KOPT-K1 (cell line): Measurements from ENCODE around the gene KIF13A.
"Not testable (repeated sequence)": the region's sequence is repeated elsewhere in the genome, so short reads cannot be mapped to it uniquely, and the experiment has no call there.

Experiments used
- H3K27ac ChIP-seq: fragments of 200-600 bp; sonication (generic); 2 replicates; pipeline ENCODE4 v1.5.1; 2016; ENCODE audit warnings: antibody characterized with exemption, mild to moderate bottlenecking, low read depth, low read length; ENCODE audit not compliant: poor library complexity, severe bottlenecking
- H3K36me3 ChIP-seq: fragments of 200-600 bp; sonication (generic); 2 replicates; pipeline ENCODE4 v1.5.1; 2017; ENCODE audit warnings: antibody characterized with exemption, mild to moderate bottlenecking, low read length, moderate library complexity; ENCODE audit not compliant: insufficient read depth
- H3K9me3 ChIP-seq: fragments of 200-600 bp; sonication (generic); 2 replicates; pipeline ENCODE4 v1.5.1; 2017; ENCODE audit warnings: antibody characterized with exemption, low read length, mild to moderate bottlenecking; ENCODE audit not compliant: insufficient read depth, poor library complexity, severe bottlenecking

KIF13A gene

DNA sequence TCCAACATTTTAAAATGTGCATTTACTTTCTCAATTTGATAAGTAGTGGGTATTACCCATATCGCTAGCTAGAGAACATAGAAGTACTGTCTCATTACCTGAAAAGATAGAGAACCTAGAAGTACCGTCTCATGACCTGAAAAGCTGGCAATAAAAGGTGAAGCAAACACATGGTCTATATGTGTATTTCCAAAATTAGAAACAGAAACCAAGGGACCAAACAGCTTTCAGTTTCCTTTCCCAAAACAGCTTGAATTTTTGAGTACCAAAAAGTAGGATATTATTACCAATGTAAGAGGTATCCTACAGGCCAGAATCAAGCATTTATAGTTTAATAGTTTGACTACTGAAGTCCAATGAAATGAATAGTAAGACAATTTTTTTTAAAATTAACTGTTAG is 77.2 kb downstream of the KIF13A start:
- no peak overlapping the region for H3K27ac ChIP-seq
- no peaks in the 10 kb centered on the region for H3K9me3 ChIP-seq
- no peaks in the 10 kb centered on the region for H3K36me3 ChIP-seq

GRCh38 chr6:17908831-17909230 is 78.6 kb downstream of the KIF13A start:
- Histone ChIP-seq H3K9me3 (no peaks in the 10 kb centered on the region), H3K27ac (no peak overlapping the region), H3K36me3 (no peaks in the 10 kb centered on the region)

GRCh38 chr6:17907406-17908229 is 79.8 kb downstream of the KIF13A start:
- H3K27ac ChIP-seq, result no peak overlapping the region

GRCh38 chr6:17905611-17906592 is 81.5 kb downstream of the KIF13A start:
- Histone ChIP-seq H3K9me3 (no peaks in the 10 kb centered on the region), H3K36me3 (no peaks in the 10 kb centered on the region), H3K27ac (no peak overlapping the region)

More at GRCh38 chr6:17907406-17908229, 79.8 kb downstream of the KIF13A start:
- H3K9me3 ChIP-seq, result no peaks in the 10 kb centered on the region
- no peaks in the 10 kb centered on the region for H3K36me3 ChIP-seq

DNA sequence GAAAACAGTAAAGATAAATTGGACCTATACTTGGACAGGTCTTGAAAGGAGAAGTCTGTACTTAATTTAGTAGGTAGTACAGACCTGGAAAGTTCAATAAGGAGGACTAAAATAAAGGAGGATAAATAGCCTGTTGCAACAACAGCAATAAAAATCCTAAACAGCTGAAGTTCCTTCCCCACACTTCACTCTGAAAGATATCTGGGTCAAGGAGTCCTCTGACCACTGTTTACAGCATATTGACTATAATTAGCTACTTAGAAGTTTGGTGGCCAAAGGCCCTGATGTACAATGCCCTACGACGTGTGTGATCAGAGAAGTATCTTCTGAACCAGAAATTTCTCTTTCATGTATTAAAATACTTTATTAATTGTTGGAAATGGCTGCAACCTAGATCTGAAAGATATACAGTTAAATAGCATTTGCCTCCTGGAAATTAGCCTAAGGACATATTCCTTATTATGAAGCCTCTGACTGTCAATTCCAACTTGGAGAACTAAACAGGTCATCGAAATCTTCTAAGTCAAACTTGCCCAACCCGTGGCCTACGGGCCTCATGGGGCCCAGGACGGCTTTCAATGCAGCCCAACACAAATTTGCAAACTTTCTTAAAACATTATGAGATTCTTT is 82.8 kb downstream of the KIF13A start:
- H3K27ac ChIP-seq, result no peak overlapping the region
- no peaks in the 10 kb centered on the region for H3K9me3 ChIP-seq
- no peaks in the 10 kb centered on the region for H3K36me3 ChIP-seq

DNA sequence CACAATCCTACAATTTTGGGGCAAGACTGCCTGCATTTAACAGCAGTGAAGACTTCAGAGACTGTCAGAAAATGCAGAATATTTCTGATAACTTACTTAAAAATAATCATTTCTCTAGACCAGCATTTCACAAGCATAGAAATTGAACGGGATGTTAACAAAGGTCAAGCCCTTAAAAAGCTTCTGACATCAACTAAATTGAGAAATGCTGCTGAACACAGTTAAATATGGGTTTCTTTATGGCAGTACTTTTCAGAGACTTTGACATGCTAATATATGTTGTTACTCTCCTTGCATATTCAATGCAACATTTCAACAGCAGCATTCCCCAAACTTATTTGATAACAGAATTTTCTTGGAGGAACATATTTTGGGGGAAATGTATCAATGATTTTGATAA is 84.5 kb downstream of the KIF13A start:
- Histone ChIP-seq H3K27ac (no peak overlapping the region), H3K36me3 (no peaks in the 10 kb centered on the region), H3K9me3 (no peaks in the 10 kb centered on the region)

DNA sequence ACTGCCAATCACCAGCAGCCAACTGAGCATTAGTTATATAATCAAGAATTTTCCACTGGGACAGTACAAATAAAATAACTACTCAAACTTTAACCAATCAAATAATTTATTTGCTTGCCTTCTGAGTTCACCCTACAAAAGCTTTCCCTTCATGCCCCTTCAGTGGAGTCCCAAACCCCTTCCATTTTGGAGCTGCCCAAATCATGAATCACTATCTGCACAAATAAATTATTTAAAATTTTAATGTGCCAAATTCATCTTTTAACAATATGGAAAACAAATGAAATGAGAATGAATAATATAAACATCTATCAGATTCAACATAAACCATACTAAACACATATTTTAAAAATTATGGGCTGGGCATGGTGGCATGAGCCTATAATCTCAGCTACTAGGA is 85.9 kb downstream of the KIF13A start:
- no peak overlapping the region for H3K27ac ChIP-seq
- H3K9me3 ChIP-seq, result no peaks in the 10 kb centered on the region
- H3K36me3 ChIP-seq, result no peaks in the 10 kb centered on the region

DNA sequence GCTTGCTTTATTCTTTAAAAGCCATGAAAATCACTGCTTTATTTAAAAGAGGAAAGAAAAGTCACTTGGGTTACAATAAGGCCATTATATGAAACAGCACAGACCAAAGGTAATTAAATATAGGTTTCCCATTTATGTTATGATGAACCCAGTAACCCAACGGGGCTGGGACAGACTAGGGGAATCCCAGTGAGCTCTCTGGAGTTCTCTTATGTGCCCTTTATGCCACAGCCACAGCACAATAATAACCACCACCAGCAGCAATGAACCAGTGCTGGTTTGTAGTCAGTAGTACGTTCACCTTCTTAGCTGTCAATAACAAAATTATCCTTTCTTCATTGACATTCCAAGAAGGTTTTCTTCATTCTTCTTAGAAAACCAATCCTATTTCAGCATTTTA is 87.4 kb downstream of the KIF13A start:
- Histone ChIP-seq H3K27ac (no peak overlapping the region), H3K9me3 (peaks cover 8% of the 10 kb centered on the region), H3K36me3 (no peaks in the 10 kb centered on the region)

- H3K36me3 ChIP-seq, result no peaks in the 10 kb centered on the region
- H3K9me3 ChIP-seq, result peaks cover 13% of the 10 kb centered on the region
- H3K27ac ChIP-seq, result no peak overlapping the region
Measured at GRCh38 chr6:17899491-17899890, 87.9 kb downstream of the KIF13A start.

GRCh38 chr6:17897681-17898080 is 89.8 kb downstream of the KIF13A start:
- Histone ChIP-seq H3K27ac (no peak overlapping the region), H3K9me3 (peaks cover 15% of the 10 kb centered on the region), H3K36me3 (no peaks in the 10 kb centered on the region)

- peaks cover 15% of the 10 kb centered on the region for H3K9me3 ChIP-seq
- no peaks in the 10 kb centered on the region for H3K36me3 ChIP-seq
- no peak overlapping the region for H3K27ac ChIP-seq
Measured at GRCh38 chr6:17894905-17895304, 92.5 kb downstream of the KIF13A start.

DNA sequence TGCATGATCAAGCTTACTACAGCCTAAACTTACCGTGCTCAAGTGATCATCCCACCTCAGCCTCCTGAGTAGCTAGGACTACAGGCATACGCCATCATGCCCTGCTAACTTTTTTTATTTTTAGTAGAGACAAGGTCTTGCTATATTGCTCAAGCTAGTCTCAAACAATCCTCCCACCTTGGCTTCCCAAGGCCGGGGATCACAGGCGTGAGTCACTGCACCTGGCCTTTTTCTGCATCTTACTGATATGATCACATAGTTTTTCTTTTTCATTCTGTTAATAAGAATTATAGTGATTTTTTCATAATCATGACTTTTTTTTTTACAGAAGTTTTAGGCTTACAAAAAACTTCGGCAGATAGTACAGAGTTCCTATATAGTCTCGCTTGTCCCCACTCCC is 93.2 kb downstream of the KIF13A start:
- Histone ChIP-seq H3K27ac (no peak overlapping the region), H3K36me3 (no peaks in the 10 kb centered on the region), H3K9me3 (peaks cover 15% of the 10 kb centered on the region)

GRCh38 chr6:17892097-17892686 is 95.2 kb downstream of the KIF13A start:
- H3K27ac ChIP-seq, result no peak overlapping the region
- H3K36me3 ChIP-seq, result no peaks in the 10 kb centered on the region

GRCh38 chr6:17890309-17890708 is 97.1 kb downstream of the KIF13A start:
- no peaks in the 10 kb centered on the region for H3K36me3 ChIP-seq
- H3K27ac ChIP-seq, result no peak overlapping the region
- peaks cover 9% of the 10 kb centered on the region for H3K9me3 ChIP-seq

More at GRCh38 chr6:17892097-17892686, 95.2 kb downstream of the KIF13A start:
- H3K9me3 ChIP-seq, result peaks cover 15% of the 10 kb centered on the region

DNA sequence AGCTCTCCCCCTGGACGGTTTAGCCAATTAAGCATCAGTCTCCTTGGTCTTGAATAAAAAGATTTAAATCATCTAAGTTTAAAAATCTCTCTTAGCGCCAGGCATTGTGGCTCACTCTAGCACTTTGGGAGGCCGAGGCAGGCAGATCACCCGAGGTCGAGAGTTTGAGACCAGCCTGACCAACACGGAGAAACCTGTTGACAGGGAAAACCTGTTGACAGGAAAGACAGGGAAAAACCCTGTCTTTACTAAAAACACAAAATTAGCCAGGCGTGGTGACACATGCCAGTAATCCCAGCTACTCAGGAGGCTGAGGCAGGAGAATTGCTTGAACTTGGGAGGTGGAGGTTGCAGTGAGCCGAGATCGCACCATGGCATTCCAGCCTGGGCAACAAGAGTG is 97.7 kb downstream of the KIF13A start:
- not testable (repeated sequence) for H3K9me3 ChIP-seq, H3K27ac ChIP-seq, H3K36me3 ChIP-seq
